GM18520 (cell line): ENCODE measurements around the gene IFNLR1.

Experiments used
- ATAC-seq: cut with Tn5 transposase; IDR thresholded peaks from one replicate; pipeline ENCODE4 v1.9.1; 2021; ENCODE audit not compliant: unreplicated experiment

The IFNLR1 gene

DNA sequence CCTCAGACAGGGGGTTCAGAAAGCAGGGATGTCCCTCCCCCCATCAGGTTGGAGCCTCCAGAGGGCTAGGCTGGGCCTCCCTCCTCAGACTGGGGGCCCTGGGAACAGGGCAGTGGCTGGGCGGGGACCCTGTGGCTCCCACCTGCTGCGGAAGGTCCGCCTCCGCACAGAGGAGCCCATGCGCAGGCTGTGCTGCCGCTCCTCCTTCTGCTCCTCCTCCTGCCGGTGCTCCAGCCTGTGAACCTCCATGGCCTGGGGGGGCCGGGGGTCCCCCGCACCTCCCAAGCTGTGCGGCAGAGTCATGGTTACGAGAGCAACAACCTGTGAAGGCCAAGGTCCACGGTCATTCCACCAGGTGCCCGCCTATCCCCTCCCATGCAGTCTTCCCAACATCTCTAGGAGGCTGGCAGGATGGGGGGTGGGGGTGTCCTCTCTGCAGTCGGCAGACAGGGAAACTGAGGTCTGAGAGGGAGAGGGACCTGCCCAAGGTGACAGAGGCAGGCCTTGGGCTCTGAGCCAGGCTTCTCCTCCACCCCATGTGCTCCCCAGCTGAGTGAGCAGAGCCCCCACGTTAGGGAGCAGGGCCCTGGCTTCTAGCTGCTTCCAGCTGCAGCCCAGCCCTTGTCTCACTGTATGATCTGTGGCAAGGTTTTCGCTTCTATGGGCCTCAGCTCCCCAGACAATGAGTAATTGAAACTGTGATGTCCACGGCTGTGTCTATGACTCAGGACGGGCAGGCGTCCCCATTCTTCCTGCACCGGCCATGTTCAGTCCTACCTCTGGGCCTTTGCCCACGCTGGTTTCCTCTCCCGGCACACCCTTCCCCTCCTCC is 78.5 kb downstream of the IFNLR1 start:
- ATAC-seq = no peak

DNA sequence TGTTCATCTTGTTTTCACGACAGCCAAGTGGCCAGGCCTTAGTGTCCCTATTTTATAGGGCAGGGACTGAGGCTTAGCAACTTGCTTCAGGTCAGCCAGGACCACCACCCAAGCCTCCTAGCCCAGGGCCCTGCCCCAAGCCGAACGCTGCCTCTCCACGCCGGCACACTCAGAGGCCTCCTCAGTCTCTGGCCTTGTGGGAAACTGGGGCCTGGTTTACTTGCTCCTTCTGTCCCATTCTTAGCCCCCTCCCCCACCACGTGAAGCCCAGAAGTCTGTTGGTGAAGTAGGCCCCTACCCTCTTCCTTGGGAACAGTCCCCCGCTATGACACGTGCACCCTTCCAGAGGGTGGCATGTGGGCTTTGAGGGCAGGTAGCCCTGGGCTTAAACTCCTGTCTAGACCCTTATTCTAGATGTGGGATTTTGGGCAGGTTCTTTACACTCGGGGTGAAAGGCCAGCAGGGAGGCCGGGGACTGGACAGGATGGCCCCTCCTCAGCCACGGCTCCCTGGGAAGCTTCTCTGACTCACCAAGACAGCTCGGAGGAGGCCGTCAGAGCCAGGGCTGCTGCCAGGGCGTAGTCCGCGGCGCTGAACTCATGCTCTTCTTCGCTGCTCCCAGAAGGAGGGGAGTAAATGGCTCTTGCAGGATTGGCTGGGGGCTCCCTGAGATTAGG is 79.5 kb downstream of the IFNLR1 start:
- ATAC-seq = no peak

DNA sequence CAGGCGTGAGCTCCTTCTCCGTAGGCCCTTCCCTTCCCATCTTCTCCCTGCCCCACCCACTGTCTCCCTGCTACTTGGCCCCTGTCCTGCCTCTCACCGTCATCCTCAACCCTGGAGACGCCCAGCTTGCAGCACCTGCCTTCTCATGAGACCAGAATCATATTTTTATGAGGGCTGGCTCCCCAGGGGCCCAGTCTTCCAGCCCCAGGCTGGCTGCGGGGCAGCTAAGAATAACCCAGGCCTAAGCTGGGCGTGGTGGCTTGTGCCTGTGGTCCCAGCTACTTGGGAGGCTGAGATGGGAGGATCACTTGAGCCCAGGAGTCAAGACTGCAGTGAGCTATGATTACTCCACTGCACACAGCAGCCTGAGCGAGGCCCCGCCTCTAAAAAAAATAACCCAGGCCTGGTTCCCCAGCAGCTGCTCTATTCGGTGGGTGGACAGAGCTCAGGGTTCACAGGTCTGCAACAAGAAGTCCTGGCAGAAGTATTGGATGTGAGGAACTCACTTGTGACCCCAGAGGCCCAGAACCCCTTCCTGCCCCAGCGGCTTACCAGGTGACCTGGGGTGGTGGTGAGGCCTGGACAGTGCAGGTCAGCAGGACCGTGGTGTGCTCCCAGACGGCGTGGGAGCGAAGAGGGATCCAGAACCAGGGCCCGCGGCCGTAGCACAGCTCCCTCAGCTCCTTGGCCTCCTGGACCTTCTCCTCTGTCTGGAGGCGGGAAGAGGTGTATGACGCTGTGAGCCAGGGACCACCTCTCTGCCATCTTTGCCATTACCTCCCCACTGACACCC is 81.5 kb downstream of the IFNLR1 start:
- ATAC-seq = no peak

DNA sequence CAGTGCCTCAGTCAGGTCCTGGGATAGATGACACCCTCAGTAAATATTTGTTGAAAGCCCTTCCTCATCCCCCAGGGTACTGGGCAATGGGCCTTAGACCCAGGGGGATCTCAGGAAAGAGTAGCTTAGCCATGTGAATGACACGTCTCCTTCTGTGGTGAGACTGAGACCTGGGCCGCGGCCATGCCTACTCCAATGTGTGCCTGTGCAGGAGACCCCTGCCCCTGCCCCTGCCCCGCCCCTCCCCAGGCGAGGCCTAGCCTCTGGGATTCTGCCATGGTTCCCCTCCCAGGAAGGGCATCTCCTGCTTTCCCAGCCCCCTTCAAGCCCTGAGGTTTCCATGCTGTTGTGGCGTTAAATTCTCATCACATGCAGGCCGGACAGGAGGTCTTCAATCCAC is 82.2 kb downstream of the IFNLR1 start:
- ATAC-seq = no peak
